Prostate gland (tissue), 2 donors: ENCODE results near the gene GHR. TPM values are rescaled to one million over a fixed set of nuclear protein-coding genes. Genes with fewer than 3 reads are reported as not detected.

Experiments
- DNase-seq: peaks from one replicate; pipeline ENCODE4 v3.0.0-alpha.2; 2019; ENCODE audit warnings: low spot score
- H3K27ac ChIP-seq, 2 donors: fragments of 200-600 bp; sonication (generic); 2 replicates each; pipeline ENCODE4 v1.5.1; 2017 to 2019
- H3K27me3 ChIP-seq: fragments of 200-600 bp; sonication (generic); replicated peaks from 2 replicates; pipeline ENCODE4 v1.5.1; 2019; ENCODE audit not compliant: insufficient read depth
- H3K36me3 ChIP-seq, 2 donors: fragments of 200-600 bp; sonication (generic); 1 replicate in 1 of 2; 2 replicates in 1 of 2; pipeline versions ENCODE4 v1.5.1 to v1.8.1; 2017 to 2019
- H3K4me1 ChIP-seq: fragments of 200-600 bp; sonication (generic); replicated peaks from 2 replicates; pipeline ENCODE4 v1.5.1; 2019
- H3K4me3 ChIP-seq, 2 donors: fragments of 200-600 bp; sonication (generic); 2 replicates each; pipeline ENCODE4 v1.5.1; 2017 to 2019
- H3K9me3 ChIP-seq: fragments of 200-600 bp; sonication (generic); 2 replicates; pipeline ENCODE4 v1.5.1; 2017
- CTCF ChIP-seq, 4 experiments: fragments of 200-600 bp in 2 of 4; fragments of 450-650 bp in 2 of 4; sonication (generic) in 2 of 4; IDR thresholded peaks; 1 replicate in 3 of 4; 2 replicates in 1 of 4; pipeline ENCODE4 v1.5.1; 2016 to 2019; ENCODE audit warnings: antibody characterized with exemption in 4 of 4, mild to moderate bottlenecking in 2 of 4, moderate library complexity in 2 of 4
- POLR2A ChIP-seq: fragments of 450-650 bp; IDR thresholded peaks from one replicate; pipeline ENCODE4 v1.6.1; 2016; ENCODE audit warnings: antibody characterized with exemption, mild to moderate bottlenecking
- POLR2AphosphoS5 ChIP-seq: sonication (generic); formaldehyde crosslinking; IDR thresholded peaks from one replicate; pipeline ENCODE4 v1.6.1; 2017; ENCODE audit warnings: antibody characterized with exemption
- WGBS: methylation state at CpG from one replicate; pipeline ENCODE4 v1.1.5; 2018; 5-methylcytosine and 5-hydroxymethylcytosine counted together
- intact Hi-C: fragments of 100-400 bp; cut with DNase I; formaldehyde crosslinking; loops from one replicate; pipeline ENCODE4 v1.14.2; 2022
- total RNA-seq, 2 donors: library from RNA; depleted of rRNA; stranded (reverse); fragments of >200 nt; gene quantifications; one replicate each; pipeline ENCODE4 v1.1.0, GENCODE V29; 2016

Gene GHR
- 10 to 100 TPM; 11.8 to 15.5 TPM for total RNA-seq

GRCh38 chr5:42423285-42424165 is at the start of gene GHR:
TSS of gene GHR (plus strand) at chr5:42423439. CDS start at chr5:42565875, 142,436 bp downstream.
- whole genome bisulfite sequencing = under 1% methylated on average over 59 of the region's 60 CpGs
- Histone ChIP-seq H3K9me3 (no peaks in the 10 kb centered on the region), H3K27ac (peak within 1 kb of the TSS; percentile 81 to 92), H3K4me1 (peaks cover 3% of the 10 kb centered on the region), H3K4me3 (peak within 1 kb of the TSS; percentile 60 to 76), H3K36me3 (no peaks in the 10 kb centered on the region), H3K27me3 (no peaks in the 10 kb centered on the region)
- TF ChIP-seq CTCF (IDR thresholded peaks at IDR 0.05) (peak; percentile 46 to 92 (median 84)), POLR2AphosphoS5 (peak; percentile 72), POLR2A (no peak)
- DNase-seq = peak; percentile 91
- intact Hi-C loops = loop anchor here (2.0 to 10.0 kb wide), 3 partner anchors 159 to 344 kb away; no protein-coding TSS in a partner anchor

- Histone ChIP-seq H3K9me3 (no peaks in the 10 kb centered on the region), H3K4me1 (no peaks in the 10 kb centered on the region), H3K27ac (no peak overlapping the region), H3K27me3 (no peaks in the 10 kb centered on the region), H3K36me3 (no peaks in the 10 kb centered on the region), H3K4me3 (no peak overlapping the region)
- intact Hi-C loops = no loop called here
- DNase-seq = no peak
- WGBS = 39% methylated on average over 5 of the region's 5 CpGs
- TF ChIP-seq POLR2A (no peak), CTCF (IDR thresholded peaks at IDR 0.05) (no peak), POLR2AphosphoS5 (no peak)
Measured at GRCh38 chr5:42374679-42375273, 48.5 kb upstream of the GHR start.

- no peaks in the 10 kb centered on the region for H3K9me3 ChIP-seq
- no peaks in the 10 kb centered on the region for H3K4me1 ChIP-seq
- DNase-seq = no peak
- intact Hi-C loops = no loop called here
- TF ChIP-seq POLR2AphosphoS5 = no peak
- TF ChIP-seq POLR2A = no peak
- TF ChIP-seq CTCF (IDR thresholded peaks at IDR 0.05) = no peak
- H3K27ac ChIP-seq = no peak overlapping the region
- H3K4me3 ChIP-seq = no peak overlapping the region
- WGBS = 23% methylated on average over 1 of the region's 1 CpG
- no peaks in the 10 kb centered on the region for H3K27me3 ChIP-seq
- no peaks in the 10 kb centered on the region for H3K36me3 ChIP-seq
Measured at GRCh38 chr5:42377496-42377895, 45.7 kb upstream of the GHR start.

GRCh38 chr5:42381973-42382372 is 41.3 kb upstream of the GHR start:
- Histone ChIP-seq H3K27me3 (no peaks in the 10 kb centered on the region), H3K4me3 (no peak overlapping the region), H3K4me1 (no peaks in the 10 kb centered on the region), H3K9me3 (no peaks in the 10 kb centered on the region), H3K27ac (no peak overlapping the region), H3K36me3 (no peaks in the 10 kb centered on the region)
- TF ChIP-seq POLR2A = no peak
- TF ChIP-seq POLR2AphosphoS5 = no peak
- TF ChIP-seq CTCF (IDR thresholded peaks at IDR 0.05) = no peak
- intact Hi-C loops = no loop called here
- no peak for DNase-seq
- WGBS = 87% methylated on average over 2 of the region's 2 CpGs
